OCI-LY3 (cell line): ENCODE results near the gene VEGFD.

ENCODE experiments used
- H2AFZ ChIP-seq: fragments of 200-600, 300-600 bp; shearing (Covaris generic); 2 replicates; pipeline ENCODE4 v1.6.0; 2014; ENCODE audit warnings: antibody characterized with exemption, low read depth, low read length
- H3K27ac ChIP-seq: fragments of 200-600, 300-600 bp; sonication (generic); 2 replicates; pipeline ENCODE4 v1.5.1; 2014; ENCODE audit warnings: mild to moderate bottlenecking, low read length, moderate library complexity, mixed read lengths
- H3K27me3 ChIP-seq: fragments of 200-600, 300-600 bp; sonication (generic); 2 replicates; pipeline ENCODE4 v1.6.1; 2014; ENCODE audit warnings: low read depth, low read length, mixed read lengths
- H3K36me3 ChIP-seq: fragments of 200-600, 300-600 bp; sonication (generic); replicated peaks from 2 replicates; pipeline ENCODE3; 2014; ENCODE audit warnings: low read depth, low read length, mixed read lengths
- H3K4me1 ChIP-seq: fragments of 300-600, 200-600 bp; sonication (generic); 2 replicates; pipeline ENCODE4 v1.6.1; 2014; ENCODE audit warnings: low read length, mixed read lengths
- H3K4me2 ChIP-seq: fragments of 200-600, 300-600 bp; sonication (generic); 2 replicates; pipeline ENCODE4 v1.6.1; 2014; ENCODE audit warnings: low read length, mixed read lengths
- H3K4me3 ChIP-seq: fragments of 300-600, 200-600 bp; sonication (generic); 2 replicates; pipeline ENCODE4 v1.5.1; 2014; ENCODE audit warnings: antibody characterized with exemption, mild to moderate bottlenecking, low read length, moderate library complexity
- H3K79me2 ChIP-seq: fragments of 300-600, 200-600 bp; shearing (Covaris generic); 2 replicates; pipeline ENCODE4 v1.6.1; 2014; ENCODE audit warnings: mild to moderate bottlenecking, low read length, mixed read lengths
- H3K9ac ChIP-seq: fragments of 300-600, 200-600 bp; shearing (Covaris generic); 2 replicates; pipeline ENCODE4 v1.6.0; 2014; ENCODE audit warnings: mild to moderate bottlenecking, low read length, moderate library complexity
- H3K9me3 ChIP-seq: fragments of 200-600, 300-600 bp; shearing (Covaris generic); 2 replicates; pipeline ENCODE4 v1.6.1; 2014; ENCODE audit warnings: low read length, mixed read lengths; ENCODE audit not compliant: insufficient read depth
- H4K20me1 ChIP-seq: fragments of 200-600, 300-600 bp; sonication (generic); 2 replicates; pipeline ENCODE4 v1.6.1; 2016; ENCODE audit warnings: low read length, mixed read lengths; ENCODE audit not compliant: insufficient read depth
- CTCF ChIP-seq: fragments of 200-600, 300-600 bp; sonication (generic); IDR thresholded peaks from 2 replicates; pipeline ENCODE4 v1.5.1; 2014; ENCODE audit warnings: antibody characterized with exemption, low read length, low read depth
- EZH2phosphoT487 ChIP-seq: fragments of 200-600 bp; shearing (Covaris generic); IDR thresholded peaks from 2 replicates; pipeline ENCODE4 v1.6.1; 2018; ENCODE audit warnings: antibody characterized with exemption, mixed run types, low read depth

The VEGFD gene

GRCh38 chrX:15343075-15343476, 41.1 kb downstream of the VEGFD start:
- Histone ChIP-seq H3K4me2 (no peak overlapping the region), H3K36me3 (no peaks in the 10 kb centered on the region), H3K27ac (no peak overlapping the region), H3K4me1 (no peaks in the 10 kb centered on the region), H4K20me1 (no peaks in the 10 kb centered on the region), H2AFZ (no peak overlapping the region; the same call in 1 of the 2 replicates), H3K9ac (no peak overlapping the region), H3K79me2 (no peaks in the 10 kb centered on the region), H3K9me3 (no peaks in the 10 kb centered on the region), H3K27me3 (no peaks in the 10 kb centered on the region), H3K4me3 (no peak overlapping the region)
- TF ChIP-seq CTCF (no peak), EZH2phosphoT487 (no peak)

- Histone ChIP-seq H3K9ac (no peak overlapping the region), H3K4me1 (peaks cover 7% of the 10 kb centered on the region), H3K79me2 (no peaks in the 10 kb centered on the region), H3K27ac (no peak overlapping the region), H3K27me3 (no peaks in the 10 kb centered on the region), H3K36me3 (no peaks in the 10 kb centered on the region), H3K4me2 (no peak overlapping the region), H4K20me1 (no peaks in the 10 kb centered on the region), H3K9me3 (no peaks in the 10 kb centered on the region), H3K4me3 (no peak overlapping the region), H2AFZ (no peak overlapping the region)
- TF ChIP-seq CTCF = no peak
- TF ChIP-seq EZH2phosphoT487 = no peak
Observed at GRCh38 chrX:15340867-15341266, 43.3 kb downstream of the VEGFD start.

- H3K4me1 ChIP-seq = peaks cover 15% of the 10 kb centered on the region
- H3K27ac ChIP-seq = peak overlapping the region; percentile 39
- H3K79me2 ChIP-seq = peaks cover 28% of the 10 kb centered on the region
- H4K20me1 ChIP-seq = no peaks in the 10 kb centered on the region
- H3K36me3 ChIP-seq = peaks cover 16% of the 10 kb centered on the region
- H3K9me3 ChIP-seq = no peaks in the 10 kb centered on the region
- peak overlapping the region; percentile 98 for H2AFZ ChIP-seq
- no peaks in the 10 kb centered on the region for H3K27me3 ChIP-seq
- peak overlapping the region; percentile 88 for H3K4me3 ChIP-seq
- TF ChIP-seq CTCF (no peak), EZH2phosphoT487 (no peak)
- H3K9ac ChIP-seq = peak overlapping the region; percentile 59
- peak overlapping the region; percentile 83 for H3K4me2 ChIP-seq
Observed at GRCh38 chrX:15336023-15336413, 48.2 kb downstream of the VEGFD start.

- Histone ChIP-seq H3K4me2 (peak within 1 kb of the TSS; percentile 97), H3K27me3 (no peaks in the 10 kb centered on the region), H3K27ac (peak within 1 kb of the TSS; percentile 39), H3K4me1 (peaks cover 15% of the 10 kb centered on the region), H3K79me2 (peaks cover 28% of the 10 kb centered on the region), H3K4me3 (peak within 1 kb of the TSS; percentile 99), H4K20me1 (no peaks in the 10 kb centered on the region), H3K9ac (peak within 1 kb of the TSS; percentile 91), H2AFZ (peak within 1 kb of the TSS; percentile 98), H3K9me3 (no peaks in the 10 kb centered on the region), H3K36me3 (peaks cover 17% of the 10 kb centered on the region)
- TF ChIP-seq CTCF (no peak), EZH2phosphoT487 (no peak)
Observed at GRCh38 chrX:15335135-15336022, 48.8 kb downstream of the VEGFD start, which contains the start of gene PIGA. TSS of gene PIGA (minus strand) at chrX:15335523. CDS start at chrX:15331930, 3,593 bp downstream.
